Myocyte (in vitro differentiated cells): ENCODE measurements around the gene AFF1. TPM values are rescaled to one million over a fixed set of nuclear protein-coding genes. Genes with fewer than 3 reads are reported as not detected.
A peak's percentile ranks its signal among the peaks of the same experiment; 100 is the strongest.

ENCODE experiments used
- DNase-seq: peaks from one replicate; pipeline ENCODE4 v3.0.0-alpha.2; 2012; ENCODE audit warnings: low read depth
- total RNA-seq: library from RNA; depleted of rRNA; stranded (reverse); fragments of >200 nt; gene quantifications from 2 replicates; pipeline ENCODE4 v1.2.3, GENCODE V29; 2014

AFF1 gene
- total RNA-seq, 1 donor from 2014 or later, result 13.7 TPM

- DNase-seq, result no peak
Observed at GRCh38 chr4:87034527-87034926, 99.7 kb downstream of the AFF1 start.

DNA sequence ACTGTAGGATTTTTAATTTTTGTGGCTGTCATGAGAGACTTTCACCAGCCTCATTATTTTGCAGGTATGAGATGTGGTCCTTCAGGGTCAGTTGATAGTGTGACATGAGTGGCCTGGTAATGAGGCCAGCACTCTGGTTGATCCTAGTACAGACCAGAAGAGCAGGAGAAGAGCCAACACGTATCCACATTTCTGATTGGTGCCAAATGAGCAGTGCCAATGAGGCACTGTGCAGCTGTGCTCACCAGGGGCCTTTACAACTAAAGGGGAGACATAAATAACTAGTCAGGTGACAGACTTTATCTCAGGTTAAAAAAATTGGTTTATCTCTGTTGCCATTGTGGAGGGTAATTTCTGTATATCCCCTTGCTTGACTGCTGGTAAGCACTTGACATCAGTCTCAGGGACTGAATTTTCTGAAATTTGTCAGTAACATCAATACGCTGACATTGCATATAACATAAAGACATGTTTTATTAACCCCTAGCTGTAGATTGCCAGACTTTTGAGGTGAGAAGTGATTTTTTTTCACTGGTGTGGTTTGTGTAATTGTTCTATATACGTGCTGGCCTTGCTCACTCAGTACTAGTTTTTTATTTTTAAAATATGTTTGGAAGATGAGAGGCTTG, 101.2 kb downstream of the AFF1 start:
- DNase-seq, result peak; percentile 57

DNA sequence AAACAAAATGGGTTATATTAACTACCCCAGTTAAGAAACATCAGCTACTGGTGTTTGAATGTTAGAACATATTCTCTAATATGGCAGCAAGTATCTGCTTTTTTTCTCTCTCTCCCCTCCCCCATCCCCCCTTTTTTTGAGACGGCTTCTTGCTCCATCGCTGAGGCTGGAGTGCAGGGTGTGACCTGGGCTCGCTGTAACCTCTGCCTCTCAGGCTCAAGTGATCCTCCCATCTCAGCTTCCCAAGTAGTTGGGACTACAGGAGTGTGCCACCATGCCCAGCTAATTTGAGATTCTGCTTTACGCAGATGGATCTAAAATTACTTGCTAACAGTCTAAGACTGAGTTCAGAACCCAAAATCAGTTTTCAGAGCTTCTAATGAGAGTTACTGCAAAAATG, 101.9 kb downstream of the AFF1 start:
- DNase-seq, result no peak

DNA sequence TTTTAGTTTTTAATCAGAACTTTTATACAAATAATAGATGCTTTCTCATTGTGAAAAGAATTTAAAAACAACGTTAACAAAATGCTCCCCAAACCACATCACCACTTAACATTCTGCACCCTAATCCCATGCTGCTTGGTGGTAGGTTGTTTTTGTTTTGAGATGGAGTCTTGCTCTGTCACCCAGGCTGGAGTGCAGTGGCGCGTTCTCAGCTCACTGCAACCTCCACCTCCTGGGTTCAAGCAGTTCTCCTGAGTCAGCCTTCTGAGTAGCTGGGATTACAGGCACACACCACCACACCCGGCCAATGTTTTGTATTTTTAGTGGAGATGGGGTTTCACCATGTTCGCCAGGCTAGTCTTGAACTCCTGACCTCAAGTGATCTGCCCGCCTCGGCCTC, 102.4 kb downstream of the AFF1 start:
- DNase-seq, result peak; percentile 36

GRCh38 chr4:87037671-87038334, 103.0 kb downstream of the AFF1 start:
- peak; percentile 54 for DNase-seq

GRCh38 chr4:87038837-87039615, 104.2 kb downstream of the AFF1 start:
- DNase-seq, result peak; percentile 99

- DNase-seq, result no peak
Observed at GRCh38 chr4:87041141-87041540, 106.3 kb downstream of the AFF1 start.

GRCh38 chr4:87042221-87042620, 107.4 kb downstream of the AFF1 start:
- DNase-seq, result no peak

GRCh38 chr4:87042986-87043820, 108.4 kb downstream of the AFF1 start:
- DNase-seq, result no peak

GRCh38 chr4:87044511-87045233, 109.9 kb downstream of the AFF1 start:
- DNase-seq, result no peak

GRCh38 chr4:87045234-87045558, 110.4 kb downstream of the AFF1 start:
- DNase-seq, result no peak

GRCh38 chr4:87045659-87046058, 110.8 kb downstream of the AFF1 start:
- DNase-seq, result no peak

- no peak for DNase-seq
Observed at GRCh38 chr4:87046121-87046551, 111.3 kb downstream of the AFF1 start.

DNA sequence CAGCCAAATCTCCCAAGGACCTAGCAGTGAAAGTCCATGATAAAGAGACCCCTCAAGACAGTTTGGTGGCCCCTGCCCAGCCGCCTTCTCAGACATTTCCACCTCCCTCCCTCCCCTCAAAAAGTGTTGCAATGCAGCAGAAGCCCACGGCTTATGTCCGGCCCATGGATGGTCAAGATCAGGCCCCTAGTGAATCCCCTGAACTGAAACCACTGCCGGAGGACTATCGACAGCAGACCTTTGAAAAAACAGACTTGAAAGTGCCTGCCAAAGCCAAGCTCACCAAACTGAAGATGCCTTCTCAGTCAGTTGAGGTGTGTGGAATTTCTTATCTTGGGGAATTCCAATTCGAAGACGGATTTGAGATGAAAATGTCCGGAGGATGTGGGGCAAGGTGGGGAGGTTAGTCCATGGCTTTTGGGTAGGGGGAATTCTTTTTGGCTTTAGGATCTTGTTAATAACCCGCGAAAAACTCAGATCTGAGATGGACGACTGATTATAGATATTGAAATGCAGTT, 112.5 kb downstream of the AFF1 start:
- DNase-seq, result no peak

DNA sequence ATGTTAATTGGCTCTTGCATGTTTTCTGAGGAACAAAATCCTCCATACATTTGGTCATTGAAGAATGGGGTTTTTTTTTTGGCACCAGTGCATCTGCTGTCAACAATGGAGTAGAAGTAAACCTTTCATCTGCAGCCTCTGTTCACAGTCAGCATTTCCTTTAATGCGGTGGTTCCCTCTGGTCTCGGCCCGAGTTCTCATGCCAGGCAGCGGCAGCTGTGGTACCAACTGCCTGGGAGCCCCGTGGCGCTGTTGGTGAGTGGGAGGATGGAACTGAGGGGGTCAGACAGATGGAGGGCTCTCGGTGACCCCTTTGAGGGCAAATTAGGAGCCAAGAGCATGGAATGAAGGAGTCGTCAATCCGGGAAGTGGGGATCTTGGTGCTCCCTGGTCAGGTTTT, 114.7 kb downstream of the AFF1 start:
- no peak for DNase-seq

DNA sequence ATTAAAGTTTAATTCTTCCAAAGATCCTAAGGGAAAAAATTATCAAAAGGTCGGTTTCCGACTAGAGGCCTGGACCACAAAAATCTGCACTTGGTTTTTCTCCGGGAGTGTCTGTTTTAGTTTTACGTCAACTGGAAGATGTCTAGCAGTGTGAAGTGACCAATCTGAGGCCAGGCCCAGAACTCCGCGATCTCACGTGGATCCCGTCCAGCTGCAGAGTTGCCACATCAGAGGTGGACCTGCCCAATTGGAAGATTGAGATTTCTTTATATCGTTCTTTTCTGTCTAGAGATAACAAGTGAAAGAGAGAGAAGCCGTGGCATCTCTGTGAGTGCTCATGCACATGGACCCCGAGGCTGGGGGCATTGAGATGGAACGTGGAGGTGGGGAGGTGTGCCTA, 115.8 kb downstream of the AFF1 start:
- DNase-seq, result no peak

GRCh38 chr4:87051121-87051713, 116.4 kb downstream of the AFF1 start:
- no peak for DNase-seq

- no peak for DNase-seq
Observed at GRCh38 chr4:87052615-87053014, 117.8 kb downstream of the AFF1 start.

DNA sequence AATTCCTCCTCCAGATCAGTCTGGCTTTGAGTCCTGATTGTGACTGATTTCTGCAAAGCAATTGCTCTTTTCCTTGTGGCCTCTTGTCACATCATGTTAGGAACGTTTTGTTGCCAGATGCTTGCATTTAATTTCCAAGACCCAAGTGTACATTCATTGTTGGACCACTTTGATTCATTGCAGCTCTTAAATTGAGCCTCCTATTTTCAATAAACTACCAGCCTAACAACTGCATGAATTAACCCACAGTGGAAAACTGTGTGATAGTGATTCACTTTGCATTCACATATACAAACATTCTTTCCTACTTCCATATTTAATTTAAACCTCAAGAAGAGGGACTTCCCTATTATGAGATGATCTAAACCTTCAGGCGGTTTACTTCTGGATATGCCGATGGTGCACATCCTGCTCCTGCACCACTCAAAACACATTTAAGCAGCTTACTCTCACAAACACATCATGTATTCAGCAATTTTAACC, 118.4 kb downstream of the AFF1 start:
- DNase-seq, result no peak
